GM04503 (cell line): ENCODE measurements around the gene IRF2.

ENCODE experiments used
- DNase-seq: peaks from one replicate; pipeline ENCODE4 v3.0.0-alpha.2; 2012; ENCODE audit warnings: low read depth

The IRF2 gene

GRCh38 chr4:184368290-184368689, 106.1 kb downstream of the IRF2 start:
- no peak for DNase-seq

GRCh38 chr4:184364100-184364921, 110.0 kb downstream of the IRF2 start:
- DNase-seq = no peak

GRCh38 chr4:184363258-184363657, 111.1 kb downstream of the IRF2 start:
- DNase-seq = no peak

- no peak for DNase-seq
These were observed 112.0 kb downstream of the IRF2 start for GRCh38 chr4:184362396-184362795.

GRCh38 chr4:184361443-184361842, 112.9 kb downstream of the IRF2 start:
- no peak for DNase-seq

GRCh38 chr4:184359888-184360287, 114.5 kb downstream of the IRF2 start:
- no peak for DNase-seq

- no peak for DNase-seq
These were observed 115.7 kb downstream of the IRF2 start for GRCh38 chr4:184358521-184359232.

GRCh38 chr4:184357772-184358171, 116.6 kb downstream of the IRF2 start:
- DNase-seq = no peak

GRCh38 chr4:184357165-184357564, 117.2 kb downstream of the IRF2 start:
- no peak for DNase-seq

GRCh38 chr4:184356366-184356765, 118.0 kb downstream of the IRF2 start:
- DNase-seq = no peak

- DNase-seq = no peak
These were observed 118.5 kb downstream of the IRF2 start for GRCh38 chr4:184355857-184356256.

GRCh38 chr4:184355111-184355604, 119.2 kb downstream of the IRF2 start:
- peak; percentile 64 for DNase-seq

- no peak for DNase-seq
These were observed 121.5 kb downstream of the IRF2 start for GRCh38 chr4:184352891-184353290.

GRCh38 chr4:184351560-184352451, 122.5 kb downstream of the IRF2 start:
- DNase-seq = no peak

- no peak for DNase-seq
These were observed 123.4 kb downstream of the IRF2 start for GRCh38 chr4:184350964-184351363.

GRCh38 chr4:184350213-184350817, 124.0 kb downstream of the IRF2 start:
- DNase-seq = no peak

GRCh38 chr4:184349283-184350039, 124.9 kb downstream of the IRF2 start:
- no peak for DNase-seq

GRCh38 chr4:184348311-184349233, 125.8 kb downstream of the IRF2 start:
- no peak for DNase-seq

- DNase-seq = no peak
These were observed 126.8 kb downstream of the IRF2 start for GRCh38 chr4:184347251-184348239.
